Heart left ventricle (tissue), 13 donors: ENCODE data around the gene TDRD7.
A peak's percentile ranks its signal among the peaks of the same experiment; 100 is the strongest.

Experiments
- CTCF ChIP-seq, 12 donors: fragments of 200-600 bp; sonication (generic) in 4 of 12; IDR thresholded peaks; one replicate each; pipeline versions ENCODE4 v1.5.0 to v1.8.0; 2018 to 2022; ENCODE audit warnings: antibody characterized with exemption in 12 of 12, mild to moderate bottlenecking in 5 of 12
- POLR2A ChIP-seq, 2 donors: fragments of 450-650 bp; IDR thresholded peaks; one replicate each; pipeline ENCODE4 v1.6.1; 2017; ENCODE audit warnings: antibody characterized with exemption in 2 of 2, mild to moderate bottlenecking in 2 of 2, moderate library complexity in 2 of 2
- donor health status: ischemic (EF 13 %, LVEDD 7.1; RV severe dilation, severe dysfunction).
- donor health status: DM: no; HTN: yes; CAD: no.
- donor health status: DM: no; HTN: no; CAD: no.
- donor health status: ischemic (EF 25% LVEDD 6.9; RV normal size, moderate dysfunction).
- donor health status: ischemic (EF 25% LVEDD 5.7; RV mildly dilated, moderate dysfunction).
- donor health status: ischemic (EF 35%, LVEDD 5.7; RV mildly dilated, moderate dysfunction).
- donor health status: nonischemic (EF 11% LVEDD 7.7; RV severe dilation, severe dysfunction).
- donor health status: DM: yes; HTN: yes; CAD: no.
- donor health status: PGD.
- donor health status: ischemic (EF 29% LVEDD 5.4; RV normal size, mild dysfunction).
- donor health status: nonischemic (EF 23%, LVEDD 6.1; RV moderate dilation, normal function).

- TF ChIP-seq CTCF (IDR thresholded peaks at IDR 0.05) (no peak), POLR2A (IDR thresholded peaks at IDR 0.05) (peak in 1 of 2 donors; percentile 15)
These were observed 116.8 kb downstream of the TDRD7 start for GRCh38 chr9:97528529-97529230.
